ENCODE data around the gene RBBP7. TPM values are rescaled to one million over a fixed set of nuclear protein-coding genes. Genes with fewer than 3 reads are reported as not detected.

The RBBP7 gene
- total RNA-seq: 100 to 1,000 TPM in 1 of 4 donors, 10 to 100 TPM in 3; 51.2 to 115 (median 59.9) TPM

DNA sequence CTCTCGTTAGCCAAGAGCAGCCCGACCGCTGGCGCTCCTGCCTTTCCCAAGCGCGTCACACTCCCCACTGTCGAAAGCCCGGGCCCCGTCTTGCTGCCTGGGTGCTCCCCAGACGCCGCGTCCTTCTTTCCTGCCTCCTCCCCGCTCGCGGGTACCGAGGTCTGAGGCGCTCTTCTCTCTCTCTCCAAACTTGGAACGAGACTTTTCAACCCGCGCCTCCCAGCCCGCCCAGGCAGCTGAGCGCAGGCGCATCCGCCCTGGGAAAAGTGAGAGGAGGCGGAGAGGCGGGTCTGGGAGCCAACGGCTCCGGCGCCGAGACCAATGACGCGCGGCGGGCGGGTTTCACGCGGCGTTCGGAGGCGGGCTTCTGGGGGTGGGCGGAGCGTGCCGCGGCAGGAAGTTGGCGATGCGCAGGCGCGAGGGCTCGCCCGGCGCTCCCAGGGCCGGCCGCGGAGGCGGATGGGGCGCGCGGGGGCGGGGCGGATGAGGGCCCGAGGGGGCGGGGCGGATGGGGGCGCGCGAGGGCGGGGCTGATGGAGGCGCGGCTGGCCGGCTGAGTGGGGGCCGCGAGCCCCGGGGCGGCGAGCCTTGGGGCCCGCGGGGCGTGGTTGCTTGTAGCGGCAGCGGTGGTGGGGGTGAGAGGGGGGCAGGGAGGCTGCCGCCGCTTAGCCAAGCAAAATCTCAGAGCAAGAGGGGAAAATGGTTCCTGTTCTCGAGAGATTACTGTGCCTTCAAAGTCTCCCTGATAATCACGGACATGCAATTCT is at the start of gene RBBP7:
Gene RBBP7 (minus strand): TSS at position 268 of the 767 bp plus-strand sequence. CDS start 309 bp downstream, outside the sequence.
- TF ChIP-seq, protein P1, sequence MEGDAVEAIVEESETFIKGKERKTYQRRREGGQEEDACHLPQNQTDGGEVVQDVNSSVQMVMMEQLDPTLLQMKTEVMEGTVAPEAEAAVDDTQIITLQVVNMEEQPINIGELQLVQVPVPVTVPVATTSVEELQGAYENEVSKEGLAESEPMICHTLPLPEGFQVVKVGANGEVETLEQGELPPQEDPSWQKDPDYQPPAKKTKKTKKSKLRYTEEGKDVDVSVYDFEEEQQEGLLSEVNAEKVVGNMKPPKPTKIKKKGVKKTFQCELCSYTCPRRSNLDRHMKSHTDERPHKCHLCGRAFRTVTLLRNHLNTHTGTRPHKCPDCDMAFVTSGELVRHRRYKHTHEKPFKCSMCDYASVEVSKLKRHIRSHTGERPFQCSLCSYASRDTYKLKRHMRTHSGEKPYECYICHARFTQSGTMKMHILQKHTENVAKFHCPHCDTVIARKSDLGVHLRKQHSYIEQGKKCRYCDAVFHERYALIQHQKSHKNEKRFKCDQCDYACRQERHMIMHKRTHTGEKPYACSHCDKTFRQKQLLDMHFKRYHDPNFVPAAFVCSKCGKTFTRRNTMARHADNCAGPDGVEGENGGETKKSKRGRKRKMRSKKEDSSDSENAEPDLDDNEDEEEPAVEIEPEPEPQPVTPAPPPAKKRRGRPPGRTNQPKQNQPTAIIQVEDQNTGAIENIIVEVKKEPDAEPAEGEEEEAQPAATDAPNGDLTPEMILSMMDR (IDR thresholded peaks at IDR 0.05; ENCODE audit: low read depth): no peak

DNA sequence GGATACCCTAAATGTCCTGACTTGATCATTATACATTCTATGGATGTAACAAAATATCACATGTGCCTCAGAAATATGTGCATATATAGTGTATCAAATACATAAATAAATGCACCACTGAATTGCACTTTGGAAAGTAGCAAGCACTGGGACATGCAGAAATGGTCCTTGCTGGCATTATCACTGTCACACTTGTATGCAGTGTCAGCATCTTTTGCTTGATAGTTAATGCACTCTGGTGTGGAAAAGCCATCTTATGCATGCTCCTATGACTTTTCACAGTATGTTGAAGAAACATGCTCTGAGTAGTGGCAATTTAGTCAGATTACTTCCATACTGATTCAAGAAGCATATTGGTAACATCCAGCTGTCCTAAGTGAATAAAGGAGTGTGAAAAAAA is 48.8 kb upstream of the RBBP7 start:
- TF ChIP-seq, protein P1 (IDR thresholded peaks at IDR 0.05; ENCODE audit: low read depth): no peak

DNA sequence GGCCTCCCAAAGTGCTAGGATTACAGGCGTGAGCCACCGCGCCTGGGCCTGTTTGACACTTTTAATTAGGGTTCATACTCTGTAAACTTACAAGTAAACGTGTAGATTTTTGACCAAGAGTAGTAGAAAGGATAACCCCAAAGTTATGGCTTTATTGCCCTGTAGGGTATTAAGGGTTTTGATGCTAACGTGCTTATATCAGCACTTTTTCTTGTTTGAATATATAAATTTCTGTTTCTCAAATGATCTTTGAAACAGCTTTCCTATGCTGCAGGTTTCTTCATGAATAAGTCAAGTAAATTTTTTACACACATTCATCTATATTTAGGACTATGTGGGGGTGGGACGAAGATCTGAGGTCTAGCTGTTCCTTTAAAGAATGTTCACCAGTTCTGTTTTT is 47.0 kb upstream of the RBBP7 start:
- TF ChIP-seq, protein P1 (IDR thresholded peaks at IDR 0.05; ENCODE audit: low read depth): no peak

DNA sequence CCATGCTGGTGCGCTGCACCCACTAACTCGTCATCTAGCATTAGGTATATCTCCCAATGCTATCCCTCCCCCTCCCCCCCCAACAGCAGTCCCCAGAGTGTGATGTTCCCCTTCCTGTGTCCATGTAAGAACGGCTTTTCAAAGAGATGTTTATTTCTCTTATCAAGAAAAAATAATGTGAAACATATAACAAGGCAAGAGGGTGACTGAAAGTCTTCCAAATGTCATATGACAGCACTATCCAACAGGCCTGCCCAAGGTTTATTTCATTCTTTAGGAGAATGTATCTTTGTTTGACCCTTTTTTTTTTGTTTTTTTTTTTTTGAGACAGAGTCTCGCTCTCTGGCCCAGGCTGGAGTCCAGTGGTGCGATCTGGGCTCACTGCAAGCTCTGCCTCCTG is 46.4 kb upstream of the RBBP7 start:
- TF ChIP-seq, protein P1 (IDR thresholded peaks at IDR 0.05; ENCODE audit: low read depth): no peak

DNA sequence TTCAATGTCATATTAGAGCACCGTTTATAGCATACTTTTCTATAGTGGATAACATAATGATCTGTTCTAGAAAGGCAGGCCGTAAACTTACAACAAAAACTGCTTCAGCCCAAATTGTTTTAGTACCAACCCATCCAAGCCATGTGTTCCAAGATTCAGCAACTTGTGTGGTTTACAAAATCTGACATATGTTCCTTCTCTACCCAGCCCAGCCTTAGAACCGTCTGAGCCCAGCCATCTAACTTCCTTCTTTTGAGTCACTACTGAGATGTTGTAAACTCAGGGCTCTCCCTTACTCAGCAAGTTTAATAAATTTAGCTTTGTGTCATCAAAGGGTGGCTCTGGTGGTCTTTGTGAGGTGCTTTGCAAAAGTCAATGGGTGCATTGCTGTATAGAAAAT is 43.9 kb upstream of the RBBP7 start:
- TF ChIP-seq, protein P1 (IDR thresholded peaks at IDR 0.05; ENCODE audit: low read depth): no peak

DNA sequence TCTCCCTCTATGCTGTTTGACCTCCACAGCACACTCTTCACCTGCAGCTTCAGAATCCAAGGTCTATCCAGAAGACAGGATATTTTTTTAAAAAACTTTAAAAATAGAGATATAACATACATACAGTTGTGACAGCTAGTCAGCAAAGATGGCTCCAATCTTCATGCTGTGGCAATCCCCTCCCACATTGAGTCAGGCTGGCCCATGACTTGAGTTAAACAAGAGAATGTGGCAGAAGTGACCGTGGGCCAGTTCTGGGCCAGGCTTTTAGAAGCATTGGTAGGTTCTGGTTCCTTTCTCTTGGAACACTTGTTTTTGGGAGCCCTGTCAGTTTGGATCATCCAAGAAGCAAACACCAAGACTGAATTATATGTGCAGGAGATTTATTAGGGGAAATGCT is 40.2 kb upstream of the RBBP7 start:
- TF ChIP-seq, protein P1 (IDR thresholded peaks at IDR 0.05; ENCODE audit: low read depth): no peak

DNA sequence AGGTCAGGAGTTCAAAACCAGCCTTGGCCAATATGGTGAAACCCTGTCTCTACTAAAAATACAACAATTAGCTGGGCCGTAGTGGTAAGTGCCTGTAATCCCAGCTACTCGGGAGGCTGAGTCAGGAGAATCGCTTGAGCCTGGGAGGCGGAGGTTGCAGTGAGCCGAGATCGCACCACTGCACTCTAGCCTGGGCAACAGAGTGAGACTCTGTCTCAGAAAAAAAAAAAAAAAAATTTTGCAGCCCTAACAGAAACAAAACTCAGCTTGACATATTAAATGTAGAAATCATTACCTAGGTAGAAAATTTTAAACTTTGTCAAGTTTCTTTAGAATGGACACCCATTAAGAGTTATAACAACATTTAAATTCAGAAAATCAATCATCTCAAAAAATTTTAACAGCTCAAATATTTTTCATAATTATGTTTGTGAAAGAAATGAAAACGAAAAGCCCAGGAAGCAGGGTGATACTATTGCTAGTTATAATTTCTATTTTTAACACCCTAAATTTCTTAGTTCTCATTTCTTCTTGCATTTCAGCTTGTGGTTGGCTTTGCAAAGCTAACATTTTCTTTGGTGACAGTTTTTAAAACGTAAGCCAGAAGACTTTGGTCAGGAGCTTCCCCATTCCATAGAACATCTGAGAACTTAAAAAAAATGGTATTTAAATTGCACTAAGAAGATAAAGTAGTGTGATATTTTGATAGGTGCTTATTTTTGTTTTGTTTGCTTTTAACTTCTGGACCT is 33.3 kb upstream of the RBBP7 start:
- TF ChIP-seq, protein P1 (IDR thresholded peaks at IDR 0.05; ENCODE audit: low read depth): no peak

Data from subcutaneous adipose tissue (tissue), 4 donors.